Stimulated activated CD4-positive, alpha-beta T cell treated with anti-CD3 and anti-CD28 coated beads, Interleukin-15, amount 100 ng/mL, for 24 hours (primary cell): Measurements from ENCODE around the gene ATP5PO.
A peak's percentile ranks its signal among the peaks of the same experiment; 100 is the strongest.
"Not testable (repeated sequence)": the region's sequence is repeated elsewhere in the genome, so short reads cannot be mapped to it uniquely, and the experiment has no call there.

ENCODE experiments used
- DNase-seq: peaks from one replicate; pipeline ENCODE4 v3.0.0-alpha.2; 2020

ATP5PO gene

DNA sequence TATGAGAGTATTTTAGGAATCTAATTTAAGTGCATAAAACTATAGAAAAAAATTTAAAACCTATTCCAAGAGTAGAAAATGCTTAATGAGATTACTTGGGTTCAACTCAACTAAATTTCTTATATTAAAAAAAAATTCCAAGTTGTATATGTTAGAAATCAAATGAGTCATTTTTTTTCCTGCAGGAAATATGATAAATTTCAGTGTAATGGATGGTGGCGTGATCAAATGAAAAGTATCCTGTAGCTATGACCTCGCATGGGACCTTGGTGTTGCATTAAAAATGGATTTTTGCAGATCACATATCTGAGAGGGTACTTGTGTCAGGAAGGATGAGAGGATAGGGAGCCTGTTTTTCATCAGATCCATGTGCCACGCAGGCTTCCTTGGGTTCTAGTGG, 17.9 kb downstream of the ATP5PO start:
- DNase-seq = no peak

GRCh38 chr21:33897098-33897497, 18.5 kb downstream of the ATP5PO start:
- no peak for DNase-seq

GRCh38 chr21:33896691-33897090, 18.9 kb downstream of the ATP5PO start:
- DNase-seq = no peak

DNA sequence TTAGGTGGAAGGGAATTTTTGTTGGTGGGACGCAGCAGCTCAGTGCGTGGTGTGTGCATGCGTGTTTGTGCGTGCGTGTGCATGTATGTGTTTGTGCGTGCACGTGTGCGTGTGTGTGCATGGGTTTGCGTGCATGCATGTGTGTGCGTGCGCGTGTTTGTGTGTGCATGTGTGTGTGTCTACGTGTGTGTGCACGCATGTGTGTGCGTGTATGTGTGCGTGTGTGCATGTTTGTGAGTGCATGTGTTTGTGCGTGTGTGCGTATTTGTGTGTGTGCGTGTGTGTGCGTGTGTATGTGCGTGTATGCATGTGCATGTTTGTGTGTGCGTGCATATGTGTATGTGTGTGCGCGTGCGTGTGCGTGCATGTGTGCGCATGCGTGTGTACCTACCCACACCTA, 20.2 kb downstream of the ATP5PO start:
- no peak for DNase-seq

- peak; percentile 82 for DNase-seq
Observed at GRCh38 chr21:33894736-33895288, 20.8 kb downstream of the ATP5PO start.

DNA sequence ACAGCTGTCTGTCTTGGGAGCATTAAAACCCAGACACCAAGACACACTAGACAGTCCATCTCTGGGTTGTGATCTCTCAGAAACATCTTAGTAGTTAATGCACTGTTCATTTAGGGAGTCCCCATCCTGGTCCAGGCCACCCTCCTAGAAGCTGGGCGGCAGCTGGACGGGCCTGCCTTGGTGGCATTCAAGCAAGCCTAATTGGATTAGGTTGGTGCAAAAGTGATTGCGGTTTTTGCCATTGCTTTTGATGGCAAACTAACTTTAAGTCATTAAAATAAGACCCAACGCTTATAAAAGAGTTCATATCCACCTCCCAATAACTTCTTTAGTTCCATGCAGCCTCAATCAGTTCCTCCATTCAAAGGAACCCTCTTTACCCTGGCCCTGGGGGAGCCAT, 21.7 kb downstream of the ATP5PO start:
- no peak for DNase-seq

GRCh38 chr21:33892853-33893252, 22.8 kb downstream of the ATP5PO start:
- DNase-seq = no peak

- DNase-seq = no peak
Observed at GRCh38 chr21:33890187-33890586, 25.4 kb downstream of the ATP5PO start.

DNA sequence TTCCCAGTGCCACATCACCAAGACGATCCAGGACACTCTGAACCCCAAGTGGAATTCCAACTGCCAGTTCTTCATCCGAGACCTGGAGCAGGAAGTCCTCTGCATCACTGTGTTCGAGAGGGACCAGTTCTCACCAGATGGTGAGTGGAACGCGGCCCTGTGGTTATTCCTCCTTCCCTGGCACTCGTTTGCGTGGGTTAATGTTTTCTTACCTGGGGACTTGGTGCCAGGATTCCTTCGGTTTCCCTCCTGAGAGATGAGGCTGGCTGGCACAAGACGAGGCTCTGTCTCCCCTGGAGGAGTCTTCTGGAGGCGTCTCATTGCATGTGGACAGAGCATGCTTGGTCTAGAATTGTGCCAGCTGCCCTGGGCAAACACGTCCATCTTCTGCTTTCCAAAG, 29.3 kb downstream of the ATP5PO start:
- no peak for DNase-seq

- no peak for DNase-seq
Observed at GRCh38 chr21:33885172-33885514, 30.5 kb downstream of the ATP5PO start.

- no peak for DNase-seq
Observed at GRCh38 chr21:33884376-33885171, 31.0 kb downstream of the ATP5PO start.

DNA sequence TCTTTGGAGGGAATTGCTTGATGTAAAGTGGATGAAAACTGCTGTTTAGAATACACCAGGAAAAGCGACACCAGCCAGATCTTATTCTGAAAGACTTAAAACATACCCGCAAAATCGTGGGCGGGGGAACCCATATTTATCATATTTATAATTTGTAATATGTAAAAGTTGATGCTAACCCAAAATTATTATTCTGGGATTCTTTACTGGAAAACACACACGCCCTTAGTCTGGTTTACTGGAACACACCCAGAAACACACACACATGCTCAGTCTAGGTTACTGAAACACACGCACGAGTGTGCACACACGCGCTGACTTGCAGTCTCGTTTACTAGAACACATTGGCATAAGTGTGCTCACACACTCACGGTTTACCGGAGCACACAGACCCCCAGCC, 32.5 kb downstream of the ATP5PO start:
- no peak for DNase-seq

- no peak for DNase-seq
Observed at GRCh38 chr21:33881689-33882440, 33.7 kb downstream of the ATP5PO start.

GRCh38 chr21:33880626-33881025, 35.0 kb downstream of the ATP5PO start:
- no peak for DNase-seq

DNA sequence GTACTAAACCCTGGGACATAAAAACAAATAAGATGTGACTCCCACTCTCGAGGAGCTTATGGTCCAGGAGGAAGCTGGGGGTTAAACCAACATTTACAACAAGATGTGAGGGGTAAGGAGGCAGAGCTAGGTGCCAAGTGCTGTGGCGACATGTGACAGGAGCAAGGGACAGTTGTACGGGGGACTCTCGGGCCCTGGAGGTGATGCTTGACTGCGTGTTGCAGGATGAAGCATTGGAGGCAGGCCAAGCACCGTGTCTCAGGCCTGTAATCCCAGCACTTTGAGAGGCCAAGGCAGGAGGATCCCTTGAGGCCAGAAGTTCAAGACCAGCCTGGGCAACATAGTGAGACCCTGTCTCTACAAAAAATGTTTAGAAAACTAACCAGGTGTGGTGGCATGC, 36.8 kb downstream of the ATP5PO start:
- no peak for DNase-seq

DNA sequence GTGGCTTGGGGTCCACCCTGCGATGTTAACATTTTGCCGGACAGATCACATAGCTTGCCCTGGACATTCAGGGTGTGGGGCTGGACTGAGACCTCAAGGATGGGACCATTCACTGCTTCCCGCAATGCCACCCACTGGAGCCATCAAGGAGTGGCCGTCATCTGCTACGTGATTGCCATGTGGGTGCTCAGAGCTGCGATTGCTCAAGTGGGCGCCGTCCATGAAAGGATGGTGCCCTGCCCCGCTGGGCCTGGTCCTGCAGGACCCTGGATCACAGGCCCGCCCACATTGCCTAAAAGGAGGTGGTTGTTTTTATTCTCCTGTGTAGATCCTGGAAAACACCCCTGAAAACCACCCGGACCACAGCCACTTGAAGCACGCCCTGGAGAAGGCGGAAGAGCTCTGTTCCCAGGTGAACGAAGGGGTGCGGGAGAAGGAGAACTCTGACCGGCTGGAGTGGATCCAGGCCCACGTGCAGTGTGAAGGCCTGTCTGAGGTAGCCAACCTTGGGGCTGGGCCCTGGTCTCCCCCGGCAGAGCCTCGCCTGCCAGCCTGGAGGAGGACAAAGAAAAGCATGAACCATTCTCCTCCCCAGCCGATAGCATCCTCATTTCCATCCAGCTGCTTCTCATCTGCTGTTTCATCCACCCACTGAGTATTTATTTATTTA, 40.4 kb downstream of the ATP5PO start:
- DNase-seq = no peak

DNA sequence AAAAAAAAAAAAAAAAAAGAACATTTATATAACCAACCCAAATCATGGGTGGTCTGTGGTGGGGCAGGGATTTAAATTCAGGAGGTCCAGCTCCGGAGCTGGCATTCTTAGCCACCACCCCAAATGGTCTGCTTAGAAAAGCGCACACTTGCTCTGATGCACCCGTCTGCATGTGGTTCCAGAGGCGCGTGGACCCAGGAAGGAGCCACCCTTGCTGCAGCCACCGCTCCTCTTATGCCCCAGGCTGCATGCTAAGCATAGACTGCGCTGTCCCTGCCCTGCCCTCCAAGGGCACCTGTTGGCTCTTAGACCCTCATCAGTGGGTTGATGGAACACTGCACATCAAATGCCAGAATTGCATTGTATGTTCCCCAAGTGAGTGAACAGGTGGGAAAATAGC, 41.4 kb downstream of the ATP5PO start:
- no peak for DNase-seq

- DNase-seq = no peak
Observed at GRCh38 chr21:33872881-33873515, 42.6 kb downstream of the ATP5PO start.

DNA sequence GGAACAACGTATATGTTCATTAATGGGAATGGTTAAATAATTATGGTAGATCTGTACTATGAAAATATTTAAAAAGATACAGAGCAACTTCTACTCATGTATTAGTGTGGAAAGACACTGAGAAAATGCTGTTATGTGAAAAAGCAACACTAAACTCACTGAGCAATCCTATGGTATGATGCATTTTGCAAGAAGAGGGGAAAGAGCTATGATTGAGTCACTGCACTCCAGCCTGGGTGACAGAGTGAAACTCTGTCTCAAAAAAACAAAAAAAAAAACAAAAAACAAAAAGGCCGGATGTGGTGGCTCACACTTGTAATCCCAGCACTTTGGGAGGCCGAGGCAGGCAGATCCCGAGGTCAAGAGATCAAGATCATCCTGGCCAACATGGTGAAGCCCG, 44.4 kb downstream of the ATP5PO start:
- no peak for DNase-seq

GRCh38 chr21:33870768-33871167, 44.8 kb downstream of the ATP5PO start:
- no peak for DNase-seq

DNA sequence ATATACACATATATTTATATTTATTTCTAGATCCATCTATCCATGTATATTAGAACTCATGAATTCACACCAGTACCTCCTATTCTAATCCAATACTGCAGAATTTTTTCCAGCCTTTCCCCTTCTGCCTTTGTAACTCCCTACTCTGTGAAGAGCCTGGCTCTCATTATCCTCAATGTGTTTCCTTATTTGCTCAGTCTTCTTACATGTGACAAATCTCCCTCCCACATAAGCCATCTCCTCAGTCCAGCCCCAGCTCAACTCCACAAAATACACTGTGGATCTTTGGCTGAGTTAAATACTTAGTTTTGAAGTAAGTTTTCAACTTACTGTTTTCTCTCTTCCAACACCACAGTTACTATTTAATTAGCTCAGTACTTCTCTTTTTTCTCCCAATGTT, 45.7 kb downstream of the ATP5PO start:
- DNase-seq = no peak

- DNase-seq = not testable (repeated sequence)
Observed at GRCh38 chr21:33867868-33868267, 47.7 kb downstream of the ATP5PO start.

DNA sequence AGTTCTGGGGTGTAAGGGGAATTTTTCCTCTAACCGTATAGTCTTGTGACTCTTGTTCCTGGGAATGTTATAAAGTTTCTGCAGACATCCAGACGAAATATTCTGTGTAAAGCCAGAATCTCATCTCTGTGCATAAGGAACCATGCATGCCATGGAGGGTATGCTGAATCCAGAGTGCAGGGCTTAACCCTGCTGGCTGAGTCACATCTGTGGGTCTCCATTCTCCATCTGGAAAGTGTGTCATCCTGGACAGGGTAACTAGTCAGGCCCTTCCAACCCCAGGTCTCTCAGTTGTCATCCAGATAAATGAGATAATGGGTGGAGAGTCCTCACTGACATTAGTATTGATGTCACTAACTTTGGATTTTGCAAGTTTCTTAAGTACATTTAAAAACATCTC, 48.8 kb downstream of the ATP5PO start:
- DNase-seq = no peak
